ENCODE measurements around the gene C2orf42. TPM values are rescaled to one million over a fixed set of nuclear protein-coding genes. Genes with fewer than 3 reads are reported as not detected.
A peak's percentile ranks its signal among the peaks of the same experiment; 100 is the strongest.

C2orf42 gene
- total RNA-seq, 2 donors from 2014 or later: 13.7 to 25.5 TPM

GRCh38 chr2:70126413-70126812 lies 64.4 kb downstream of the C2orf42 start:
- no peak for TF ChIP-seq CTCF (IDR thresholded peaks at IDR 0.05)
- ATAC-seq (ENCODE audit: insufficient number of reproducible peaks, low FRiP score, low read depth): no peak
- Histone ChIP-seq H3K27me3 (replicated peaks; ENCODE audit: insufficient read depth) (no peaks in the 10 kb centered on the region), H3K27ac (no peak overlapping the region), H3K36me3 (no peaks in the 10 kb centered on the region), H3K9me3 (no peaks in the 10 kb centered on the region), H3K4me3 (no peak overlapping the region), H3K4me1 (ENCODE audit: control insufficient read depth in 1 of 2, low read depth in 2 of 2) (peaks cover 20 to 42% of the 10 kb centered on the region in 2 donors)
- DNase-seq (ENCODE audit: low spot score): no peak

GRCh38 chr2:70125498-70125898 lies 65.3 kb downstream of the C2orf42 start:
- Histone ChIP-seq H3K27me3 (replicated peaks; ENCODE audit: insufficient read depth) (no peaks in the 10 kb centered on the region), H3K4me1 (ENCODE audit: control insufficient read depth in 1 of 2, low read depth in 2 of 2) (peaks cover 19 to 34% of the 10 kb centered on the region in 2 donors), H3K27ac (peak overlapping the region; percentile 96 to 99), H3K36me3 (no peaks in the 10 kb centered on the region), H3K4me3 (peak overlapping the region; percentile 78), H3K9me3 (no peaks in the 10 kb centered on the region)
- TF ChIP-seq CTCF (IDR thresholded peaks at IDR 0.05): no peak
- no peak for DNase-seq (ENCODE audit: low spot score)
- no peak for ATAC-seq (ENCODE audit: insufficient number of reproducible peaks, low FRiP score, low read depth)

GRCh38 chr2:70124983-70125480 lies 65.8 kb downstream of the C2orf42 start:
- Histone ChIP-seq H3K27me3 (replicated peaks; ENCODE audit: insufficient read depth) (no peaks in the 10 kb centered on the region), H3K27ac (peak overlapping the region; percentile 96 to 99), H3K4me1 (ENCODE audit: control insufficient read depth in 1 of 2, low read depth in 2 of 2) (peaks cover 19 to 34% of the 10 kb centered on the region in 2 donors), H3K9me3 (no peaks in the 10 kb centered on the region), H3K4me3 (peak overlapping the region; percentile 78), H3K36me3 (no peaks in the 10 kb centered on the region)
- DNase-seq (ENCODE audit: low spot score) (no peak), ATAC-seq (ENCODE audit: insufficient number of reproducible peaks, low FRiP score, low read depth) (no peak)
- no peak for TF ChIP-seq CTCF (IDR thresholded peaks at IDR 0.05)

GRCh38 chr2:70123829-70124116 lies 67.0 kb downstream of the C2orf42 start:
- Histone ChIP-seq H3K36me3 (no peaks in the 10 kb centered on the region), H3K27me3 (replicated peaks; ENCODE audit: insufficient read depth) (no peaks in the 10 kb centered on the region), H3K4me3 (peak overlapping the region; percentile 78), H3K4me1 (ENCODE audit: control insufficient read depth in 1 of 2, low read depth in 2 of 2) (peaks cover 19 to 34% of the 10 kb centered on the region in 2 donors), H3K27ac (peak overlapping the region; percentile 96 to 99), H3K9me3 (no peaks in the 10 kb centered on the region)
- DNase-seq (ENCODE audit: low spot score) (no peak), ATAC-seq (ENCODE audit: insufficient number of reproducible peaks, low FRiP score, low read depth) (no peak)
- no peak for TF ChIP-seq CTCF (IDR thresholded peaks at IDR 0.05)

DNA sequence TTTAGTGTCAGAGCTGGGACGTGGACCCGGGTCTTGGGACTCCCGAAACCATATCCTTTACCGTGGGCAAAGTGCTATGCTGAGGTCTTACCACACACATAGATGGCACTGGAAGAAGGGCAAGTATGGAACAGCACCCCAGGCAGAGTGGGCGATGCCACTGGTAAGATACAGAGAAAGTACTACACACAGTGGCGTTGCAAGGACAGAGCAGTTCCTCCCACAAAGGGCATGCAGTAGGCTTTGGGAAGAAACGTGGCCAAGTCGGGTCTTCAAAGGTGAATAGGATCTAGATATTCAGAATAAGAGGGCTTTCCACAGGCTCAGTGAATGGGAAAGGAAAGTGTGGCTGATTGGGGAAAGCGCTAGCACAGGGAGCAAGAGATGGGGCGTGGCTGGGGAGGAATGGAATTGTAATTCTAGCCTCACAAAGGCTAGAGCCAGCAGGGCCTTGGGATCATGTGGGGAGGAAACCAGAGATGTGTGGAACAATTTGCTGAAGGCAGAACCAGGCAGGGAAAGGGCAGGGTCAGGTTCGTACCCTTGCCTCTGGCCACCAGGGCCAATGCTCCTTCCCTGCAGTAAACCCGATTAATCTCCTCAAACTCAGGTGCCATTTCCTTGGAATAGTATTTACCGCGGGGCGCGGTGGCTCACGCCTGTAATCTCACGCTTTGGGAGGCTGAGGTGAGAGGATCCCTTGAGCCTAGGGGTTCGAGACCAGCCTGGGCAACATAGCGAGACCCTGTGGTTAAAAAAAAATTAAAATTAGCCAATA lies 67.6 kb downstream of the C2orf42 start:
- no peaks in the 10 kb centered on the region for H3K36me3 ChIP-seq

More for the DNA sequence above, 67.6 kb downstream of the C2orf42 start:
- Histone ChIP-seq H3K27ac (peak overlapping the region; percentile 96 to 99), H3K4me1 (ENCODE audit: control insufficient read depth in 1 of 2, low read depth in 2 of 2) (peaks cover 19 to 34% of the 10 kb centered on the region in 2 donors), H3K27me3 (replicated peaks; ENCODE audit: insufficient read depth) (no peaks in the 10 kb centered on the region), H3K4me3 (peak overlapping the region; percentile 78), H3K9me3 (no peaks in the 10 kb centered on the region)
- TF ChIP-seq CTCF (IDR thresholded peaks at IDR 0.05): no peak
- no peak for DNase-seq (ENCODE audit: low spot score)
- no peak for ATAC-seq (ENCODE audit: insufficient number of reproducible peaks, low FRiP score, low read depth)
